IMR-90 (cell line): ENCODE data around the gene CTNNA1.

ENCODE experiments used
- BHLHE40 ChIP-seq: fragments of 150-350 bp; IDR thresholded peaks from 2 replicates; pipeline ENCODE4 v1.6.1; 2016; ENCODE audit warnings: mild to moderate bottlenecking, low read depth, low read length
- CEBPB ChIP-seq: IDR thresholded peaks from 2 replicates; pipeline ENCODE4 v1.6.1; 2012; ENCODE audit warnings: low read depth, low read length, improper control_type of control experiment
- CTCF ChIP-seq: conservative IDR thresholded peaks from 2 replicates; pipeline ENCODE4 v1.5.1; 2012; ENCODE audit warnings: mild to moderate bottlenecking, low read depth, low read length, improper control_type of control experiment
- FOS ChIP-seq: fragments of 150-350 bp; IDR thresholded peaks from 2 replicates; pipeline ENCODE4 v1.6.1; 2016; ENCODE audit warnings: low read depth, low read length
- MAFK ChIP-seq: IDR thresholded peaks from 2 replicates; pipeline ENCODE4 v1.6.1; 2012; ENCODE audit warnings: low read depth, low read length, improper control_type of control experiment
- MAZ ChIP-seq: IDR thresholded peaks from 2 replicates; pipeline ENCODE4 v1.6.1; 2012; ENCODE audit warnings: low read depth, mild to moderate bottlenecking, low read length, improper control_type of control experiment, moderate library complexity, borderline replicate concordance
- POLR2A ChIP-seq: IDR thresholded peaks from 2 replicates; pipeline ENCODE4 v1.6.1; 2012; ENCODE audit warnings: mild to moderate bottlenecking, low read depth, low read length
- RAD21 ChIP-seq: IDR thresholded peaks from 2 replicates; pipeline ENCODE4 v1.6.1; 2012; ENCODE audit warnings: low read length, improper control_type of control experiment
- RCOR1 ChIP-seq: IDR thresholded peaks from 2 replicates; pipeline ENCODE4 v1.6.1; 2012; ENCODE audit warnings: mild to moderate bottlenecking, low read length, improper control_type of control experiment; ENCODE audit not compliant: insufficient replicate concordance
- RFX5 ChIP-seq: IDR thresholded peaks from 2 replicates; pipeline ENCODE4 v1.8.0; 2012; ENCODE audit warnings: low read depth, mild to moderate bottlenecking, low read length, moderate library complexity
- SMC3 ChIP-seq: fragments of 150-350 bp; IDR thresholded peaks from 2 replicates; pipeline ENCODE4 v1.6.1; 2016; ENCODE audit warnings: low read depth, mild to moderate bottlenecking, antibody characterized with exemption, low read length, moderate library complexity
- USF2 ChIP-seq: fragments of 150-350 bp; IDR thresholded peaks from 2 replicates; pipeline ENCODE4 v1.6.1; 2017; ENCODE audit warnings: mild to moderate bottlenecking, antibody characterized with exemption, low read length, low read depth
- TF ChIP-seq, protein P1 (sequence below): fragments of 150-350 bp; IDR thresholded peaks from 2 replicates; pipeline ENCODE4 v1.6.1; 2016; ENCODE audit warnings: low read depth, mild to moderate bottlenecking, low read length, moderate library complexity, borderline replicate concordance

DNA sequence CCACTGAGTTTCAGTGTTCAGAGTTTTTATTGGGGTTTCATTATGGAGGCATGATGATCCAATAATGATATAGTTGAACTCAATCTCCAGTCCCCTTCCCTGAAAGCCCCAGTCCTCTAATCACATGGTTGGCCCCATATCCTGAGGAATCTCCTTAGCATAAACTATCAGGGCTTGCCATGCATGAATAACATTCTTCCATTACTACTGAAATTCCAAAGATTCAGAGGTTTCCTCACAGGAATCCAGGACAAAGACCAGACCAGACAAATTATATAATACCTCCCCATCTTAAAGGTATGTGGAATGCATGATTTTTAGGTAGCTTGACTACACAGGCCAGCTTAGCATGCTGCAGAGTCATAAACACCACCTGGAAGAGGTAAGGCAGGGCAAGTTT is 137.4 kb downstream of the CTNNA1 start:
- TF ChIP-seq CTCF (no peak), POLR2A (no peak), SMC3 (no peak), CEBPB (no peak), MAZ (no peak), MAFK (no peak), FOS (no peak), USF2 (no peak), RCOR1 (no peak), RAD21 (no peak), BHLHE40 (no peak), RFX5 (no peak)
- TF ChIP-seq, protein P1, sequence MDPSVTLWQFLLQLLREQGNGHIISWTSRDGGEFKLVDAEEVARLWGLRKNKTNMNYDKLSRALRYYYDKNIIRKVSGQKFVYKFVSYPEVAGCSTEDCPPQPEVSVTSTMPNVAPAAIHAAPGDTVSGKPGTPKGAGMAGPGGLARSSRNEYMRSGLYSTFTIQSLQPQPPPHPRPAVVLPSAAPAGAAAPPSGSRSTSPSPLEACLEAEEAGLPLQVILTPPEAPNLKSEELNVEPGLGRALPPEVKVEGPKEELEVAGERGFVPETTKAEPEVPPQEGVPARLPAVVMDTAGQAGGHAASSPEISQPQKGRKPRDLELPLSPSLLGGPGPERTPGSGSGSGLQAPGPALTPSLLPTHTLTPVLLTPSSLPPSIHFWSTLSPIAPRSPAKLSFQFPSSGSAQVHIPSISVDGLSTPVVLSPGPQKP, result no peak
